H1 (cell line): Measurements from ENCODE around the gene PIMREG. TPM values are rescaled to one million over a fixed set of nuclear protein-coding genes. Genes with fewer than 3 reads are reported as not detected.

Experiments used
- CTCF ChIA-PET: fragments of 300-600 bp; sonication (Branson Sonifier 250); formaldehyde crosslinking; loops from one replicate; lab custom pipeline; 2021; ENCODE audit not compliant: partially characterized antibody; lab: Charles Lee
- POLR2A ChIA-PET: fragments of 300-600 bp; sonication (Branson Sonifier 250); formaldehyde crosslinking; loops from one replicate; lab custom pipeline; 2021; ENCODE audit warnings: inconsistent platforms; ENCODE audit not compliant: partially characterized antibody; lab: Charles Lee
- DNase-seq, 2 experiments: peaks; one replicate each; pipeline versions ENCODE4 v3.0.0 to v3.0.0-alpha.2; 2010 to 2022; ENCODE audit warnings: low spot score in 2 of 2, low read depth in 1 of 2, mixed read lengths in 1 of 2
- FAIRE-seq: peaks from 2 replicates; lab custom pipeline; 2011; peaks lifted over from hg19 to GRCh38; lab: Jason Lieb, UNC
- H2AFZ ChIP-seq: 2 replicates; pipeline ENCODE4 v1.8.1; 2012; ENCODE audit warnings: low read length, inconsistent platforms
- H2AK5ac ChIP-seq: 2 replicates; pipeline ENCODE4 v1.6.1; 2013; ENCODE audit warnings: low read depth, low read length
- H2BK120ac ChIP-seq: replicated peaks from 2 replicates; pipeline ENCODE3; 2013; ENCODE audit warnings: low read depth, low read length, inconsistent platforms
- H2BK12ac ChIP-seq: 2 replicates; pipeline ENCODE4 v1.6.1; 2013; ENCODE audit warnings: low read depth, low read length
- H2BK15ac ChIP-seq: 2 replicates; pipeline ENCODE4 v1.6.1; 2013; ENCODE audit warnings: low read length
- H2BK20ac ChIP-seq: 2 replicates; pipeline ENCODE4 v1.6.1; 2013; ENCODE audit warnings: low read length
- H2BK5ac ChIP-seq: 2 replicates; pipeline ENCODE4 v1.6.1; 2013; ENCODE audit warnings: low read depth, low read length
- H3K14ac ChIP-seq: 2 replicates; pipeline ENCODE4 v1.6.1; 2013; ENCODE audit warnings: inconsistent platforms; ENCODE audit not compliant: insufficient read length
- H3K18ac ChIP-seq: 2 replicates; pipeline ENCODE4 v1.6.1; 2013; ENCODE audit warnings: low read length; ENCODE audit errors: extremely low read depth
- H3K23ac ChIP-seq: 2 replicates; pipeline ENCODE4 v1.6.1; 2013; ENCODE audit warnings: inconsistent platforms; ENCODE audit not compliant: insufficient read length
- H3K23me2 ChIP-seq: 2 replicates; pipeline ENCODE4 v1.6.1; 2013; ENCODE audit warnings: low read depth, low read length
- H3K27ac ChIP-seq: 2 replicates; pipeline ENCODE4 v1.6.1; 2011; ENCODE audit warnings: low read depth, low read length, inconsistent platforms
- H3K27me3 ChIP-seq, 4 experiments: replicated peaks in 1 of 4; 1 replicate in 1 of 4; 2 replicates in 3 of 4; pipeline versions ENCODE4 v1.6.1 to v1.8.1; 2011 to 2013; ENCODE audit warnings: low read length in 3 of 4, mild to moderate bottlenecking in 3 of 4, inconsistent platforms in 2 of 4, mixed read lengths in 2 of 4, moderate library complexity in 1 of 4; ENCODE audit not compliant: control insufficient read depth in 3 of 4, insufficient read depth in 3 of 4; ENCODE audit errors: extremely low read depth in 1 of 4
- H3K36me3 ChIP-seq, 4 experiments: 2 replicates each; pipeline versions ENCODE4 v1.6.1 to v1.8.1; 2011 to 2013; ENCODE audit warnings: mild to moderate bottlenecking in 4 of 4, low read length in 3 of 4, moderate library complexity in 2 of 4, control low read depth in 1 of 4, inconsistent platforms in 1 of 4; ENCODE audit not compliant: insufficient read depth in 4 of 4, control insufficient read depth in 2 of 4
- H3K4ac ChIP-seq: replicated peaks from 2 replicates; pipeline ENCODE3; 2013; ENCODE audit warnings: low read length, low read depth, mixed read lengths, inconsistent platforms; ENCODE audit not compliant: insufficient read length
- H3K4me1 ChIP-seq, 4 experiments: replicated peaks in 1 of 4; 1 replicate in 1 of 4; 2 replicates in 3 of 4; pipeline versions ENCODE4 v1.6.1 to v1.8.1; 2011 to 2013; ENCODE audit warnings: low read length in 3 of 4, inconsistent platforms in 2 of 4, mixed read lengths in 1 of 4; ENCODE audit not compliant: insufficient read depth in 4 of 4, control insufficient read depth in 3 of 4
- H3K4me2 ChIP-seq, 2 experiments: 2 replicates each; pipeline versions ENCODE4 v1.6.1 to v1.8.1; 2011 to 2013; ENCODE audit warnings: low read depth in 2 of 2, low read length in 2 of 2, control low read depth in 1 of 2, inconsistent platforms in 1 of 2, mild to moderate bottlenecking in 1 of 2; ENCODE audit not compliant: insufficient read depth in 1 of 2
- H3K4me3 ChIP-seq, 4 experiments: fragments of 200-600, 300-600 bp in 1 of 4; sonication (generic), shearing (Covaris generic), sonication (Bioruptor Twin) in 1 of 4; 2 replicates each; pipeline versions ENCODE4 v1.5.1 to v1.8.1; 2011 to 2016; ENCODE audit warnings: low read length in 4 of 4, low read depth in 3 of 4, control low read depth in 2 of 4, inconsistent platforms in 2 of 4, mild to moderate bottlenecking in 2 of 4, mixed read lengths in 1 of 4, moderate library complexity in 1 of 4; ENCODE audit not compliant: insufficient read depth in 2 of 4; ENCODE audit errors: extremely low read depth in 1 of 4
- H3K56ac ChIP-seq: replicated peaks from 2 replicates; pipeline ENCODE3; 2013; ENCODE audit warnings: low read depth, mild to moderate bottlenecking, mixed read lengths, low read length, inconsistent platforms; ENCODE audit not compliant: insufficient read length
- H3K79me1 ChIP-seq: 2 replicates; pipeline ENCODE4 v1.6.1; 2013; ENCODE audit warnings: low read depth, low read length, control low read depth
- H3K79me2 ChIP-seq, 2 experiments: 2 replicates each; pipeline versions ENCODE4 v1.6.1 to v1.8.1; 2012 to 2013; ENCODE audit warnings: low read length in 2 of 2, mild to moderate bottlenecking in 2 of 2, inconsistent platforms in 1 of 2; ENCODE audit not compliant: insufficient read depth in 2 of 2, control insufficient read depth in 1 of 2
- H3K9ac ChIP-seq, 4 experiments: replicated peaks in 1 of 4; 1 replicate in 1 of 4; 2 replicates in 3 of 4; pipeline versions ENCODE4 v1.6.1 to v1.8.1; 2011 to 2013; ENCODE audit warnings: low read depth in 3 of 4, low read length in 3 of 4, control low read depth in 2 of 4, mild to moderate bottlenecking in 2 of 4, moderate library complexity in 2 of 4, inconsistent platforms in 1 of 4; ENCODE audit errors: extremely low read depth in 1 of 4
- H3K9me3 ChIP-seq, 2 experiments: 2 replicates each; pipeline versions ENCODE4 v1.6.1 to v1.8.1; 2012 to 2013; ENCODE audit warnings: mild to moderate bottlenecking in 2 of 2, moderate library complexity in 2 of 2, control low read depth in 1 of 2, inconsistent platforms in 1 of 2, low read depth in 1 of 2, low read length in 1 of 2, mixed read lengths in 1 of 2; ENCODE audit not compliant: insufficient read depth in 2 of 2
- H4K20me1 ChIP-seq, 2 experiments: replicated peaks in 1 of 2; 2 replicates each; pipeline versions ENCODE3 to v1.8.1; 2011 to 2013; ENCODE audit warnings: inconsistent platforms in 2 of 2, low read length in 2 of 2, mild to moderate bottlenecking in 1 of 2; ENCODE audit not compliant: insufficient read depth in 2 of 2, control insufficient read depth in 1 of 2
- H4K5ac ChIP-seq: 2 replicates; pipeline ENCODE4 v1.6.1; 2013; ENCODE audit warnings: low read length, low read depth, mixed read lengths, inconsistent platforms; ENCODE audit not compliant: insufficient read length
- H4K8ac ChIP-seq: 2 replicates; pipeline ENCODE4 v1.8.0; 2013; ENCODE audit warnings: mild to moderate bottlenecking, moderate library complexity, low read length, inconsistent platforms; ENCODE audit not compliant: insufficient read depth; ENCODE audit errors: extremely low read depth
- H4K91ac ChIP-seq: replicated peaks from 2 replicates; pipeline ENCODE3; 2013; ENCODE audit warnings: low read length, mixed read lengths, inconsistent platforms; ENCODE audit not compliant: insufficient read length
- ASH2L ChIP-seq: fragments of 200-600, 300-600 bp; sonication (generic); IDR thresholded peaks from one replicate; pipeline ENCODE4 v1.7.1; 2017; ENCODE audit warnings: low read length
- ATF2 ChIP-seq: IDR thresholded peaks from 2 replicates; pipeline ENCODE4 v1.6.1; 2012; ENCODE audit warnings: low read length, inconsistent platforms
- ATF3 ChIP-seq: IDR thresholded peaks from 2 replicates; pipeline ENCODE4 v1.6.1; 2011; ENCODE audit warnings: low read depth, mild to moderate bottlenecking, low read length; ENCODE audit not compliant: insufficient read depth
- BRCA1 ChIP-seq: IDR thresholded peaks from 2 replicates; pipeline ENCODE4 v1.6.1; 2012; ENCODE audit warnings: low read depth, low read length, improper control_type of control experiment
- CBX8 ChIP-seq: fragments of 300-800, 300-1000 bp; sonication (generic); IDR thresholded peaks from 2 replicates; pipeline ENCODE4 v1.7.1; 2016; ENCODE audit warnings: low read depth, low read length, borderline replicate concordance
- CHD1 ChIP-seq: IDR thresholded peaks from 2 replicates; pipeline ENCODE4 v1.6.1; 2012; ENCODE audit warnings: low read depth, low read length, improper control_type of control experiment
- HDAC6 ChIP-seq: IDR thresholded peaks from one replicate; pipeline ENCODE4 v1.7.1; 2012; ENCODE audit warnings: low read depth, mild to moderate bottlenecking, inconsistent platforms, low read length, moderate library complexity
- JUND ChIP-seq: IDR thresholded peaks from 2 replicates; pipeline ENCODE4 v1.6.1; 2011; ENCODE audit warnings: mild to moderate bottlenecking, improper control_type of control experiment, low read length
- POLR2A ChIP-seq, 2 experiments: IDR thresholded peaks; 1 replicate in 1 of 2; 2 replicates in 1 of 2; pipeline ENCODE4 v1.6.1; 2011; ENCODE audit warnings: low read depth in 2 of 2, low read length in 2 of 2, mild to moderate bottlenecking in 2 of 2; ENCODE audit errors: control extremely low read depth in 1 of 2
- POU5F1 ChIP-seq: IDR thresholded peaks from 2 replicates; pipeline ENCODE4 v1.6.1; 2011; ENCODE audit warnings: low read depth, mild to moderate bottlenecking, low read length, moderate library complexity
- TAF1 ChIP-seq: IDR thresholded peaks from 2 replicates; pipeline ENCODE4 v1.6.1; 2011; ENCODE audit warnings: mild to moderate bottlenecking, low read depth, low read length
- WGBS, 2 experiments: shearing (Covaris generic) in 1 of 2; methylation state at CpG; one replicate each; pipeline versions ENCODE4 v1.1.6 to v1.1.7; 2013 to 2015; ENCODE audit warnings: low lambda C conversion rate in 2 of 2, mixed read lengths in 2 of 2, inconsistent platforms in 1 of 2, low coverage in 1 of 2, missing lambda C conversion rate in 1 of 2; ENCODE audit not compliant: insufficient replicate concordance in 2 of 2, insufficient coverage in 1 of 2, insufficient read length in 1 of 2; ENCODE audit errors: extremely low coverage in 1 of 2, missing lambda C conversion rate in 1 of 2; 5-methylcytosine and 5-hydroxymethylcytosine counted together
- polyA plus RNA-seq, 7 experiments: library from polyadenylated mRNA; depleted of rRNA in 3 of 7; stranded (reverse) in 5 of 7; unstranded in 2 of 7; fragments of >200 nt in 5 of 7; fragments of 200-250 nt in 2 of 7; gene quantifications; 1 replicate in 5 of 7; 2 replicates in 1 of 7; 4 replicates in 1 of 7; pipeline versions ENCODE4 v1.2.1 to v1.2.3, GENCODE V29; 2011 to 2013; ENCODE audit warnings: missing spikeins in 2 of 7, mixed read lengths in 2 of 7
- total RNA-seq: library from RNA; stranded (reverse); fragmentation: NEBNext Ultra II Directional; extraction: Animal tissue kit (Norgen Biotek cat#: 25700); gene quantifications from 2 replicates; pipeline ENCODE4 v1.2.1, GENCODE V29; 2021

PIMREG gene
- total and polyA plus RNA-seq, 2 of the 8 experiments (the other 6 are each of a cell fraction or from before 2014, with no cell fraction given), result 133 to 148 TPM

GRCh38 chr17:6468051-6468790 lies 24.0 kb downstream of the PIMREG start:
- no peak overlapping the region for H3K14ac ChIP-seq
- H2BK20ac ChIP-seq, result no peak overlapping the region
- no peak overlapping the region for H3K4me2 ChIP-seq
- no peak overlapping the region for H2BK120ac ChIP-seq
- no peak overlapping the region for H3K18ac ChIP-seq
- H4K91ac ChIP-seq, result peak overlapping the region; percentile 0
- POLR2A ChIA-PET, result interaction anchor here (1.4 kb wide), 1 partner anchor 23 kb away, joined by 5 read pairs; no protein-coding TSS in a partner anchor
- no peak overlapping the region for H3K23ac ChIP-seq
- H3K36me3 ChIP-seq, result no peaks in the 10 kb centered on the region
- no peak for FAIRE-seq
- no peak overlapping the region for H2AFZ ChIP-seq
- H3K27me3 ChIP-seq, result no peaks in the 10 kb centered on the region
- no peak overlapping the region for H2AK5ac ChIP-seq
- no peaks in the 10 kb centered on the region for H3K23me2 ChIP-seq
- no peak for DNase-seq
- H3K4me3 ChIP-seq, result no peak overlapping the region
- 90% methylated on average over 21 of the region's 23 CpGs; no CpG with 5 or more reads in 1 of the 2 experiments for whole genome bisulfite sequencing, 2 experiments
- H2BK15ac ChIP-seq, result no peak overlapping the region
- no peaks in the 10 kb centered on the region for H3K9me3 ChIP-seq
- no peak overlapping the region for H3K9ac ChIP-seq
- H2BK5ac ChIP-seq, result no peak overlapping the region
- H3K79me2 ChIP-seq, result no peaks in the 10 kb centered on the region
- no peak overlapping the region for H4K5ac ChIP-seq
- no peaks in the 10 kb centered on the region for H4K20me1 ChIP-seq
- no peak overlapping the region for H4K8ac ChIP-seq
- H3K4me1 ChIP-seq, result peaks cover 0 to 13% (median 8%) of the 10 kb centered on the region in 4 experiments; a peak in 4 of 7 replicates
- H3K27ac ChIP-seq, result no peak overlapping the region
- H3K79me1 ChIP-seq, result no peaks in the 10 kb centered on the region
- no peak overlapping the region for H3K4ac ChIP-seq
- no peak overlapping the region for H3K56ac ChIP-seq
- no peak overlapping the region for H2BK12ac ChIP-seq
- CTCF ChIA-PET, result interaction anchor here (0.7 to 2.0 kb wide), 4 partner anchors 11 to 80 kb away, joined by 3 to 10 read pairs (median 3); no protein-coding TSS in a partner anchor
- TF ChIP-seq HDAC6 (no peak), ATF3 (no peak), POLR2A (IDR thresholded peaks at IDR 0.05; ENCODE audit: control extremely low read depth in 1 of 2, low read depth in 2 of 2, low read length in 2 of 2) (no peak), ASH2L (no peak), CHD1 (no peak), CBX8 (no peak), BRCA1 (no peak), POU5F1 (no peak), JUND (no peak), TAF1 (no peak), ATF2 (no peak)
